Natural killer cell (primary cell): Measurements from ENCODE around the gene SLC38A5. TPM values are rescaled to one million over a fixed set of nuclear protein-coding genes. Genes with fewer than 3 reads are reported as not detected.
"Not testable (repeated sequence)": the region's sequence is repeated elsewhere in the genome, so short reads cannot be mapped to it uniquely, and the experiment has no call there.

Source experiments
- ATAC-seq, 3 donors: fragments of 150-1000 bp in 2 of 3; fragments of 200-7000 bp in 1 of 3; cut with Tn5 transposase; 1 replicate in 1 of 3; 2 replicates in 2 of 3; pipeline ENCODE4 v1.10.0; 2021; ENCODE audit warnings: mild to moderate bottlenecking in 2 of 3, moderate library complexity in 2 of 3
- DNase-seq, 2 donors: peaks; one replicate each; pipeline versions ENCODE4 v3.0.0 to v3.0.0-alpha.2; 2013 to 2021; ENCODE audit warnings: mixed read lengths in 1 of 2
- H3K27ac ChIP-seq: one replicate; pipeline ENCODE4 v1.5.1; 2013; ENCODE audit warnings: mild to moderate bottlenecking, low read length
- H3K27me3 ChIP-seq: one replicate; pipeline ENCODE4 v1.6.1; 2013; ENCODE audit warnings: low read length; ENCODE audit not compliant: control insufficient read depth, insufficient read depth
- H3K36me3 ChIP-seq: one replicate; pipeline ENCODE4 v1.6.1; 2013; ENCODE audit warnings: low read length; ENCODE audit not compliant: control insufficient read depth, insufficient read depth
- H3K4me1 ChIP-seq: one replicate; pipeline ENCODE4 v1.6.1; 2013; ENCODE audit warnings: low read length; ENCODE audit not compliant: control insufficient read depth, insufficient read depth
- H3K4me3 ChIP-seq: one replicate; pipeline ENCODE4 v1.5.1; 2013; ENCODE audit warnings: low read length
- H3K9me3 ChIP-seq: one replicate; pipeline ENCODE4 v1.6.1; 2013; ENCODE audit warnings: low read length; ENCODE audit not compliant: control insufficient read depth, insufficient read depth
- H3K27ac Mint-ChIP-seq, 2 donors: one replicate each; pipeline ENCODE4 v1.8.0; 2022; ENCODE audit warnings: mild to moderate bottlenecking in 2 of 2, mixed read lengths in 2 of 2, moderate library complexity in 1 of 2
- H3K27me3 Mint-ChIP-seq, 2 donors: one replicate each; pipeline ENCODE4 v1.8.0; 2022; ENCODE audit warnings: low read depth in 2 of 2, mixed read lengths in 2 of 2
- H3K36me3 Mint-ChIP-seq: one replicate; pipeline ENCODE4 v1.8.0; 2022; ENCODE audit warnings: mixed read lengths
- H3K4me1 Mint-ChIP-seq, 2 donors: one replicate each; pipeline ENCODE4 v1.8.0; 2022; ENCODE audit warnings: mixed read lengths in 2 of 2
- H3K4me3 Mint-ChIP-seq: one replicate; pipeline ENCODE4 v1.8.0; 2022; ENCODE audit warnings: mild to moderate bottlenecking, moderate library complexity, mixed read lengths
- H3K9me3 Mint-ChIP-seq, 2 donors: one replicate each; pipeline ENCODE4 v1.8.0; 2022; ENCODE audit warnings: mixed read lengths in 2 of 2
- WGBS: methylation state at CpG from one replicate; pipeline ENCODE4 v1.1.7; 2013; ENCODE audit warnings: missing lambda C conversion rate; ENCODE audit not compliant: insufficient coverage; 5-methylcytosine and 5-hydroxymethylcytosine counted together
- intact Hi-C: fragments of 100-400 bp; cut with micrococcal nuclease; formaldehyde crosslinking; loops from one replicate; pipeline ENCODE4 v1.14.2; 2022
- total RNA-seq, 4 donors: library from RNA; stranded (reverse); fragments of 120-200 nt in 1 of 4; gene quantifications; one replicate each; pipeline versions ENCODE4 v1.2.3 to v1.2.4, GENCODE V29; 2013 to 2022
- TF ChIP-seq, protein P1 (sequence below): fragments of 200-600 bp; IDR thresholded peaks from one replicate; pipeline ENCODE4 v1.8.0; 2022; ENCODE audit warnings: antibody characterized with exemption

The SLC38A5 gene
- total RNA-seq = 10 to 100 TPM; 20.3 to 25.1 (median 24.7) TPM
- 10.3 TPM for total RNA-seq (2013)

DNA sequence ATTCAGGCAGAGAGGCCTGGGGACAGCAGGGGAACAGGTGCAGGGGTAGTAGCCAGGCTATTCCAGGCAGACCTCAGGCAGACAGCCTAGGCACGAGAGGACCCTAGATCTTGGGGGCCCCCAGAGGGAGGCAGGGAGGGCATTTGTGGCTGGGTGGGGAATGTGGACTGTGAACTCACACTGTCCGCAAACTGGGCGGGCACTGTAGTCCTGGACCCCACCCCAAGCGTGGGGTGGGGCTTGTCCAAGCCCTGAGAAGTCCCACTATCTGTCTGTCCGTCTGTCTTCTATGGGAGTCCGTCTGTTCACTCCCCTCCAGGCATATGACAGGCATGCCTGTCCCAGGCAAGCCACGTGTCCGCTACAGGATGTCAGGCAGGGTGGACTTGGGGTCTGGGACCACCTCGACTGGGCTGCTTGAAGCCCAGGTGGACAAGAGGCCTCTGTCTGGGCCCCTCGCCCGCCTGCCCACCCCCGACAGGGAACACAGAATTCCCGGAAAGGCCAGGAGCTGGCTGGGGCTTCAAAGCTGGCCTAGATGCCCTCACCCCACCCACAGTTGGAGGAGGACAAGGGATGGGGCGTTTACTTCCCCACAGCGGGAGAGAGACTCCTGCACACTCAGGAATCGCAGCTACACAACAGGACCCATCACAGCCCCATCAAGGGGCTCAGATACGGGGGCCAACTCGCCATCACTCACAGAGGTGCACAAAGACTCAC is at the start of gene SLC38A5:
Gene SLC38A5 (minus strand): TSS at position 151 of the 723 bp plus-strand sequence. CDS start 2,336 bp downstream, outside the sequence.
- no peaks in the 10 kb centered on the region for H3K27me3 Mint-ChIP-seq
- TF ChIP-seq, protein P1, sequence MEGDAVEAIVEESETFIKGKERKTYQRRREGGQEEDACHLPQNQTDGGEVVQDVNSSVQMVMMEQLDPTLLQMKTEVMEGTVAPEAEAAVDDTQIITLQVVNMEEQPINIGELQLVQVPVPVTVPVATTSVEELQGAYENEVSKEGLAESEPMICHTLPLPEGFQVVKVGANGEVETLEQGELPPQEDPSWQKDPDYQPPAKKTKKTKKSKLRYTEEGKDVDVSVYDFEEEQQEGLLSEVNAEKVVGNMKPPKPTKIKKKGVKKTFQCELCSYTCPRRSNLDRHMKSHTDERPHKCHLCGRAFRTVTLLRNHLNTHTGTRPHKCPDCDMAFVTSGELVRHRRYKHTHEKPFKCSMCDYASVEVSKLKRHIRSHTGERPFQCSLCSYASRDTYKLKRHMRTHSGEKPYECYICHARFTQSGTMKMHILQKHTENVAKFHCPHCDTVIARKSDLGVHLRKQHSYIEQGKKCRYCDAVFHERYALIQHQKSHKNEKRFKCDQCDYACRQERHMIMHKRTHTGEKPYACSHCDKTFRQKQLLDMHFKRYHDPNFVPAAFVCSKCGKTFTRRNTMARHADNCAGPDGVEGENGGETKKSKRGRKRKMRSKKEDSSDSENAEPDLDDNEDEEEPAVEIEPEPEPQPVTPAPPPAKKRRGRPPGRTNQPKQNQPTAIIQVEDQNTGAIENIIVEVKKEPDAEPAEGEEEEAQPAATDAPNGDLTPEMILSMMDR = no peak
- ATAC-seq (no peak), DNase-seq (no peak)
- H3K9me3 Mint-ChIP-seq = no peaks in the 10 kb centered on the region
- H3K36me3 Mint-ChIP-seq = no peaks in the 10 kb centered on the region
- Histone ChIP-seq H3K27me3 (no peaks in the 10 kb centered on the region), H3K36me3 (no peaks in the 10 kb centered on the region), H3K4me3 (peak within 1 kb of the TSS; percentile 65), H3K4me1 (peaks cover 25% of the 10 kb centered on the region), H3K9me3 (no peaks in the 10 kb centered on the region), H3K27ac (peak within 1 kb of the TSS; percentile 19)
- peak within 1 kb of the TSS; percentile 14 to 91 for H3K27ac Mint-ChIP-seq
- WGBS = 87% methylated on average over 16 of the region's 18 CpGs
- intact Hi-C loops = no loop called here
- H3K4me3 Mint-ChIP-seq = peak within 1 kb of the TSS; percentile 90
- H3K4me1 Mint-ChIP-seq = peaks cover 13 to 46% of the 10 kb centered on the region in 2 donors

DNA sequence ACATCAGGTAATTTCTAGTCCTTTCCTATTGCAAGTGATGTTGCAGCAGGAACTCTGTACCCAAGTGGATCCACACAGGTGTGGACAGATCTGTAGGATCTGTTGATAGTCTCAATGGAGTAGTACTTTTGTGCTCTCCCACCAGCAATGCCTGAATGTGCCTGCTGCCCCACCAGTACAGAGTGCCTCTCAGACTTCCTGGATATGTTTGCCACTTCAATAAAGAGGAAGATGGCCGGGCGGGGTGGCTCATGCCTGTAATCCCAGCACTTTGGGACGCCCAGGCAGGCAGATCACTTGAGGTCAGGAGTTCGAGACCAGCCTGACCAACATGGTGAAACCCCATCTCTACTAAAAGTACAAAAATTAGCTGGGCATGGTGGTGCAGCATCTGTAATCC is 49.4 kb upstream of the SLC38A5 start:
- H3K4me3 Mint-ChIP-seq, H3K27me3 ChIP-seq, ATAC-seq, H3K9me3 Mint-ChIP-seq, H3K27ac ChIP-seq, H3K4me3 ChIP-seq, H3K27me3 Mint-ChIP-seq, H3K36me3 Mint-ChIP-seq, H3K9me3 ChIP-seq, H3K36me3 ChIP-seq, intact Hi-C loops, DNase-seq: not testable (repeated sequence)
- WGBS = 67% methylated on average over 2 of the region's 4 CpGs
- peaks cover 14 to 19% of the 10 kb centered on the region in 2 donors for H3K4me1 Mint-ChIP-seq
- peaks cover 28% of the 10 kb centered on the region for H3K4me1 ChIP-seq
- H3K27ac Mint-ChIP-seq = peak overlapping the region in 1 of 2 donors; percentile 31

DNA sequence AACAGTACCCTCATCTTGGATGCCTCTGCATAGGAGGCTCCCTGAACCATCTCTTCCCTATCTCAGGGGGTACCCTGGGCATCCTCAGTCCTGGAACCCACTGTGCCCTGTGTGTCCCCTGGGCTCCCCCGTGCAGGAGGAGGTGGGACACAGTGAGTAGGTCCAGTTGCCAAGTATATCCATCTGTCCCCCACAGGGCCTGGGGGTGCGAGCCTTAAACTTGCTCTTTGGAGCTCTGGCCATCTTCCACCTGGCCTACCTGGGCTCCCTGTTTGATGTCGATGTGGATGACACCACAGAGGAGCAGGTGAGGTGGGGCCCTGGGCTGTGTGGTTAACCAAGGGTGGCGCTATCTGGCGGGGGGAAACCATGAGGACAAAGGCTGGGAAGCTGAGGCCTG is 46.9 kb upstream of the SLC38A5 start:
- DNase-seq = no peak
- H3K27me3 ChIP-seq = no peaks in the 10 kb centered on the region
- peaks cover 14 to 23% of the 10 kb centered on the region in 2 donors for H3K4me1 Mint-ChIP-seq
- 47% methylated on average over 5 of the region's 5 CpGs for WGBS
- TF ChIP-seq, protein P1 = no peak
- no peak overlapping the region for H3K27ac ChIP-seq
- H3K27me3 Mint-ChIP-seq = no peaks in the 10 kb centered on the region
- H3K4me1 ChIP-seq = peaks cover 13% of the 10 kb centered on the region
- no peaks in the 10 kb centered on the region for H3K9me3 Mint-ChIP-seq
- intact Hi-C loops = no loop called here
- no peak overlapping the region for H3K27ac Mint-ChIP-seq
- ATAC-seq = no peak
- no peak overlapping the region for H3K4me3 Mint-ChIP-seq
- no peaks in the 10 kb centered on the region for H3K9me3 ChIP-seq
- peaks cover 3% of the 10 kb centered on the region for H3K36me3 ChIP-seq
- H3K4me3 ChIP-seq = no peak overlapping the region
- no peaks in the 10 kb centered on the region for H3K36me3 Mint-ChIP-seq

DNA sequence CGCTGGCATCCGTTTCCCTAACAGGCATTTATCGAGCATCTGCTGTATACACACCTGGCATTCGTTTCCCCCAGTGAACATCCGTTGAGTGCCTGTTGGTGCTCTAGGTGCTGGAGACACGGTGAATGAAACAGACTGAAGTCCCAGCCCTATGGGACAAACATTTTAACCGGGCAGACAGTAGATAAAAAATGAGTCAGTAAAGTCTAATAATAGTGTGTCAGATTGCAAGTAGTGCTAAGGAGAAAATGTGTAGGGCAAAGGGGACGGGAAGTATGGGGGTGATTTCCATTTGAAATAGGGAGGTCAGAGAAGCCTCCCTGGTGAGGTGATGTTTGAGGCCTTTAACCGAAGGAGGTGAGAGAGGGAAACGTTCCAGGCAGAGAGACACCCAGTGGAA is 46.2 kb upstream of the SLC38A5 start:
- Histone ChIP-seq H3K27me3 (no peaks in the 10 kb centered on the region), H3K36me3 (peaks cover 3% of the 10 kb centered on the region), H3K4me3 (no peak overlapping the region), H3K27ac (no peak overlapping the region), H3K4me1 (peaks cover 12% of the 10 kb centered on the region), H3K9me3 (no peaks in the 10 kb centered on the region)
- Mint-ChIP-seq H3K36me3 (no peaks in the 10 kb centered on the region), H3K4me1 (peaks cover 11 to 25% of the 10 kb centered on the region in 2 donors), H3K4me3 (no peak overlapping the region), H3K27me3 (no peaks in the 10 kb centered on the region), H3K27ac (no peak overlapping the region), H3K9me3 (no peaks in the 10 kb centered on the region)
- ATAC-seq (no peak), DNase-seq (no peak)
- intact Hi-C loops = no loop called here
- 93% methylated on average over 10 of the region's 10 CpGs for WGBS
- TF ChIP-seq, protein P1 = no peak
